ENCODE results near the gene CAMK2A. TPM values are rescaled to one million over a fixed set of nuclear protein-coding genes. Genes with fewer than 3 reads are reported as not detected.

CAMK2A gene
- total and polyA plus RNA-seq, 4 donors, result under 0.01 TPM; not detected in 3

DNA sequence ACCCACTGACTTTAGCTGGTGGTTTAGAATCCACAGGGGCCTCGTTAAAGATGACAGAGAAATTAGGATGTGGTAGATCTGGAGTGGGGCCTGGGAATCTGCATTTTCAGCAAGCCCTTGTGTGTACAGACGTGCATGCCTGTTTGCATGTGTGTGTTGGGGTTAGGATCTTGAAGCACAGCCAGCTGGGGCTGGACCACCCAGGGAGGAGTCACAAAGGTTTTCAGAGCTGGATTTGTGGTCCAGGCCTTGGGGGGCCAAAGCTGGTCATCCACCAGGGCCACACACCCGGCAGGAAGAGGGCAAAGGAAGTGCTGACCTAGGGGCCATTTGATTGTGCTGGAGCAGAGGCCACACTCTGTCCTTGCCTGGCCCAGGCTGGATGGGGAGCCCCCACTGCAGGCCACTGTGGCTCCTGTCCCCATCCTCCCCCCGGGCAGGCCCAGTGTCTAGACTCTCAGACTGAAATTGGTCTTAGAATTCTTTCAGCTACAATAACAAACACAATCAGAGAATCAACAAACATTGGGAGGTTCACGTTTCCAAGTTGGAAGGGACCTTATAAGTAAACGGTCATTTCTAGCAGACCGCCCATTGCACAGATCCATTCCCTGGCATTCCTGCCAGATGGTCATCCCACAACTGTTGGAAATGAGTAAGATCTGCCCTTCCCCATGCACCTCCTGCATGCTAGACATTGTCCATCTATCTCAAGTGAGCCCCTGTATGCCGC is 112.7 kb downstream of the CAMK2A start:
- H3K27me3 ChIP-seq (ENCODE audit: control insufficient read depth in 4 of 4, insufficient read depth in 4 of 4, low read length in 3 of 4), result no peaks in the 10 kb centered on the region
- no peak for DNase-seq (ENCODE audit: low spot score)
- TF ChIP-seq, protein P1, sequence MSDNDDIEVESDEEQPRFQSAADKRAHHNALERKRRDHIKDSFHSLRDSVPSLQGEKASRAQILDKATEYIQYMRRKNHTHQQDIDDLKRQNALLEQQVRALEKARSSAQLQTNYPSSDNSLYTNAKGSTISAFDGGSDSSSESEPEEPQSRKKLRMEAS (IDR thresholded peaks at IDR 0.05), result no peak
- TF ChIP-seq FOXA2 (IDR thresholded peaks at IDR 0.05), result no peak
- TF ChIP-seq YY1 (IDR thresholded peaks at IDR 0.05), result no peak
- TF ChIP-seq EGR1 (IDR thresholded peaks at IDR 0.05; ENCODE audit: low read depth in 2 of 2), result no peak
- peak; percentile 26 for TF ChIP-seq NR2F2 (IDR thresholded peaks at IDR 0.05)
- no peak overlapping the region for H3K9ac ChIP-seq (ENCODE audit: low read depth in 1 of 2, low read length in 2 of 2)
- WGBS, result 76% methylated on average over 8 of the region's 8 CpGs
- no peak overlapping the region for H3K4me3 ChIP-seq (ENCODE audit: low read depth in 1 of 3, low read length in 3 of 3)
- no peaks in the 10 kb centered on the region for H3K9me3 ChIP-seq (ENCODE audit: control insufficient read depth in 4 of 4, low read length in 3 of 4)
- H3K4me1 ChIP-seq (ENCODE audit: control insufficient read depth in 4 of 4, insufficient read depth in 4 of 4, low read length in 3 of 4), result peaks cover 0 to 4% (median 0%) of the 10 kb centered on the region in 4 donors
- no peak overlapping the region for H3K27ac ChIP-seq (ENCODE audit: low read depth in 1 of 2, low read length in 2 of 2)
- no peaks in the 10 kb centered on the region for H3K36me3 ChIP-seq (ENCODE audit: control insufficient read depth in 4 of 4, insufficient read depth in 3 of 4, low read depth in 1 of 4, low read length in 3 of 4)

DNA sequence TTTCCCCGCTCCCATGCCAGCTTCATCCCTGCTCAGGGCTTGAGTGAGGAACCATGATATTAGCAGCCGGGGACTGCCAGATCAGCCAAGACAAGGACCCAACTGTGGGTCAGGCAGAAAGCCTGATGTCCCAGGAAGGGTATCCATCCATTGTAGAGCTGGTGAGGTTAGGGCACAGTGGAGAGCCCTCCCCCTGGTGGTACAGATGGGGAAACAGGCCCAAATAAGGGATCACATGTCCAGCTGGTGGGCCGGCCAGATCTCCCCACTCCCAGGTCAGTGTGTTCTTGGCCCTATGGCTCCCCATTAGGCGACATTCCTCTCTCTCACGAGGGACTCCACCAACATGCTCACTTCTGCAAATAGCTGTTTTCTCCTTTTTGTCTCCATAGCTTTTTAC is 114.0 kb downstream of the CAMK2A start:
- H3K36me3 ChIP-seq (ENCODE audit: control insufficient read depth in 4 of 4, insufficient read depth in 3 of 4, low read depth in 1 of 4, low read length in 3 of 4), result no peaks in the 10 kb centered on the region
- H3K4me3 ChIP-seq (ENCODE audit: low read depth in 1 of 3, low read length in 3 of 3), result no peak overlapping the region
- TF ChIP-seq, protein P2, sequence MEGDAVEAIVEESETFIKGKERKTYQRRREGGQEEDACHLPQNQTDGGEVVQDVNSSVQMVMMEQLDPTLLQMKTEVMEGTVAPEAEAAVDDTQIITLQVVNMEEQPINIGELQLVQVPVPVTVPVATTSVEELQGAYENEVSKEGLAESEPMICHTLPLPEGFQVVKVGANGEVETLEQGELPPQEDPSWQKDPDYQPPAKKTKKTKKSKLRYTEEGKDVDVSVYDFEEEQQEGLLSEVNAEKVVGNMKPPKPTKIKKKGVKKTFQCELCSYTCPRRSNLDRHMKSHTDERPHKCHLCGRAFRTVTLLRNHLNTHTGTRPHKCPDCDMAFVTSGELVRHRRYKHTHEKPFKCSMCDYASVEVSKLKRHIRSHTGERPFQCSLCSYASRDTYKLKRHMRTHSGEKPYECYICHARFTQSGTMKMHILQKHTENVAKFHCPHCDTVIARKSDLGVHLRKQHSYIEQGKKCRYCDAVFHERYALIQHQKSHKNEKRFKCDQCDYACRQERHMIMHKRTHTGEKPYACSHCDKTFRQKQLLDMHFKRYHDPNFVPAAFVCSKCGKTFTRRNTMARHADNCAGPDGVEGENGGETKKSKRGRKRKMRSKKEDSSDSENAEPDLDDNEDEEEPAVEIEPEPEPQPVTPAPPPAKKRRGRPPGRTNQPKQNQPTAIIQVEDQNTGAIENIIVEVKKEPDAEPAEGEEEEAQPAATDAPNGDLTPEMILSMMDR (IDR thresholded peaks at IDR 0.05; ENCODE audit: low read depth, low read length, missing input control), result peak; percentile 41
- TF ChIP-seq, protein P3, sequence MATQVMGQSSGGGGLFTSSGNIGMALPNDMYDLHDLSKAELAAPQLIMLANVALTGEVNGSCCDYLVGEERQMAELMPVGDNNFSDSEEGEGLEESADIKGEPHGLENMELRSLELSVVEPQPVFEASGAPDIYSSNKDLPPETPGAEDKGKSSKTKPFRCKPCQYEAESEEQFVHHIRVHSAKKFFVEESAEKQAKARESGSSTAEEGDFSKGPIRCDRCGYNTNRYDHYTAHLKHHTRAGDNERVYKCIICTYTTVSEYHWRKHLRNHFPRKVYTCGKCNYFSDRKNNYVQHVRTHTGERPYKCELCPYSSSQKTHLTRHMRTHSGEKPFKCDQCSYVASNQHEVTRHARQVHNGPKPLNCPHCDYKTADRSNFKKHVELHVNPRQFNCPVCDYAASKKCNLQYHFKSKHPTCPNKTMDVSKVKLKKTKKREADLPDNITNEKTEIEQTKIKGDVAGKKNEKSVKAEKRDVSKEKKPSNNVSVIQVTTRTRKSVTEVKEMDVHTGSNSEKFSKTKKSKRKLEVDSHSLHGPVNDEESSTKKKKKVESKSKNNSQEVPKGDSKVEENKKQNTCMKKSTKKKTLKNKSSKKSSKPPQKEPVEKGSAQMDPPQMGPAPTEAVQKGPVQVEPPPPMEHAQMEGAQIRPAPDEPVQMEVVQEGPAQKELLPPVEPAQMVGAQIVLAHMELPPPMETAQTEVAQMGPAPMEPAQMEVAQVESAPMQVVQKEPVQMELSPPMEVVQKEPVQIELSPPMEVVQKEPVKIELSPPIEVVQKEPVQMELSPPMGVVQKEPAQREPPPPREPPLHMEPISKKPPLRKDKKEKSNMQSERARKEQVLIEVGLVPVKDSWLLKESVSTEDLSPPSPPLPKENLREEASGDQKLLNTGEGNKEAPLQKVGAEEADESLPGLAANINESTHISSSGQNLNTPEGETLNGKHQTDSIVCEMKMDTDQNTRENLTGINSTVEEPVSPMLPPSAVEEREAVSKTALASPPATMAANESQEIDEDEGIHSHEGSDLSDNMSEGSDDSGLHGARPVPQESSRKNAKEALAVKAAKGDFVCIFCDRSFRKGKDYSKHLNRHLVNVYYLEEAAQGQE (IDR thresholded peaks at IDR 0.05), result no peak
- TF ChIP-seq, protein P4, sequence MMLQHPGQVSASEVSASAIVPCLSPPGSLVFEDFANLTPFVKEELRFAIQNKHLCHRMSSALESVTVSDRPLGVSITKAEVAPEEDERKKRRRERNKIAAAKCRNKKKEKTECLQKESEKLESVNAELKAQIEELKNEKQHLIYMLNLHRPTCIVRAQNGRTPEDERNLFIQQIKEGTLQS (IDR thresholded peaks at IDR 0.05), result no peak
- TF ChIP-seq RAD21 (IDR thresholded peaks at IDR 0.05) (peak; percentile 47 to 78), NR2F2 (IDR thresholded peaks at IDR 0.05) (no peak)
- H3K27me3 ChIP-seq (ENCODE audit: control insufficient read depth in 4 of 4, insufficient read depth in 4 of 4, low read length in 3 of 4), result no peaks in the 10 kb centered on the region
- no peak overlapping the region for H3K27ac ChIP-seq (ENCODE audit: low read depth in 1 of 2, low read length in 2 of 2)
- no peak overlapping the region for H3K9ac ChIP-seq (ENCODE audit: low read depth in 1 of 2, low read length in 2 of 2)
- DNase-seq (ENCODE audit: low spot score), result no peak
- H3K4me1 ChIP-seq (ENCODE audit: control insufficient read depth in 4 of 4, insufficient read depth in 4 of 4, low read length in 3 of 4), result peaks cover 0 to under 1% (median 0%) of the 10 kb centered on the region in 4 donors
- WGBS, result 79% methylated on average over 5 of the region's 5 CpGs
- no peaks in the 10 kb centered on the region for H3K9me3 ChIP-seq (ENCODE audit: control insufficient read depth in 4 of 4, low read length in 3 of 4)

DNA sequence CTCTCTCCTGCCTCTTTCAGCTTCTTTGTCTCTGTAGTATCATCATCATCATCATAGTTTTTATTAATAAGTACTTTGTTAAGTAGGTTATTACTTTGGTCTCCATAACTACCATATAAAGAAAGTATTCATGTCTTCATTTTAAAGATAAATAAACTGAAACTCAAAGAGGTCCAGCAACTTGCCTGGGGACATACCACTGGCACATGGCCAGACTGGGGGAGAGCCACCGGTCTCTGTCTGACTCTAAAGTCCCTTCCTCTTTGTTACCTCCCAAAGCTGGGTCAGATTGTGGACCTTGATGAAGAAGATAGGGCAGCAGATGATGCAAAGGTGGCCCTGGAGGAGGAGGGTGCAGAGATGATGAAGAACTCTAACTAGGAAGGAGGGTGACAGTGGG is 114.5 kb downstream of the CAMK2A start:
- TF ChIP-seq, protein P4 (IDR thresholded peaks at IDR 0.05), result no peak
- TF ChIP-seq, protein P3 (IDR thresholded peaks at IDR 0.05), result no peak
- TF ChIP-seq, protein P1 (IDR thresholded peaks at IDR 0.05), result no peak
- TF ChIP-seq FOXA2 (IDR thresholded peaks at IDR 0.05), result no peak
- TF ChIP-seq RAD21 (IDR thresholded peaks at IDR 0.05), result no peak
- no peak for TF ChIP-seq NR2F2 (IDR thresholded peaks at IDR 0.05)
- 55% methylated on average over 1 of the region's 1 CpG for WGBS
- no peaks in the 10 kb centered on the region for H3K27me3 ChIP-seq (ENCODE audit: control insufficient read depth in 4 of 4, insufficient read depth in 4 of 4, low read length in 3 of 4)
- no peaks in the 10 kb centered on the region for H3K36me3 ChIP-seq (ENCODE audit: control insufficient read depth in 4 of 4, insufficient read depth in 3 of 4, low read depth in 1 of 4, low read length in 3 of 4)
- H3K27ac ChIP-seq (ENCODE audit: low read depth in 1 of 2, low read length in 2 of 2), result no peak overlapping the region
- DNase-seq (ENCODE audit: low spot score), result no peak
- H3K4me3 ChIP-seq (ENCODE audit: low read depth in 1 of 3, low read length in 3 of 3), result no peak overlapping the region
- no peaks in the 10 kb centered on the region for H3K9me3 ChIP-seq (ENCODE audit: control insufficient read depth in 4 of 4, low read length in 3 of 4)
- no peaks in the 10 kb centered on the region for H3K4me1 ChIP-seq (ENCODE audit: control insufficient read depth in 4 of 4, insufficient read depth in 4 of 4, low read length in 3 of 4)
- no peak overlapping the region for H3K9ac ChIP-seq (ENCODE audit: low read depth in 1 of 2, low read length in 2 of 2)
